GM23248 (cell line): ENCODE results near the gene STK17A.

ENCODE experiments used
- EZH2 ChIP-seq: fragments of 200-600 bp; sonication (generic); IDR thresholded peaks from 2 replicates; pipeline ENCODE4 v1.6.1; 2018; ENCODE audit warnings: antibody characterized with exemption, mild to moderate bottlenecking; ENCODE audit not compliant: insufficient read depth, poor library complexity, severe bottlenecking
- EZH2phosphoT487 ChIP-seq: fragments of 200-600 bp; sonication (generic); IDR thresholded peaks from 2 replicates; pipeline ENCODE4 v1.6.1; 2018; ENCODE audit warnings: antibody characterized with exemption, moderate library complexity, mild to moderate bottlenecking, low read depth; ENCODE audit not compliant: insufficient read depth

- TF ChIP-seq EZH2 (no peak), EZH2phosphoT487 (no peak)
These were observed 7.4 kb upstream of the STK17A start for GRCh38 chr7:43575506-43575905.
